WI38 (cell line): Measurements from ENCODE around the gene C16orf96.

ENCODE experiments used
- H3K4me3 ChIP-seq: 2 replicates; pipeline ENCODE4 v1.5.1; 2011; ENCODE audit warnings: low read depth, mild to moderate bottlenecking, control low read depth, low read length
- TF ChIP-seq, protein P1 (sequence below): IDR thresholded peaks from 2 replicates; pipeline ENCODE4 v1.5.1; 2012; ENCODE audit warnings: low read depth, mild to moderate bottlenecking, control low read depth, low read length

The C16orf96 gene

DNA sequence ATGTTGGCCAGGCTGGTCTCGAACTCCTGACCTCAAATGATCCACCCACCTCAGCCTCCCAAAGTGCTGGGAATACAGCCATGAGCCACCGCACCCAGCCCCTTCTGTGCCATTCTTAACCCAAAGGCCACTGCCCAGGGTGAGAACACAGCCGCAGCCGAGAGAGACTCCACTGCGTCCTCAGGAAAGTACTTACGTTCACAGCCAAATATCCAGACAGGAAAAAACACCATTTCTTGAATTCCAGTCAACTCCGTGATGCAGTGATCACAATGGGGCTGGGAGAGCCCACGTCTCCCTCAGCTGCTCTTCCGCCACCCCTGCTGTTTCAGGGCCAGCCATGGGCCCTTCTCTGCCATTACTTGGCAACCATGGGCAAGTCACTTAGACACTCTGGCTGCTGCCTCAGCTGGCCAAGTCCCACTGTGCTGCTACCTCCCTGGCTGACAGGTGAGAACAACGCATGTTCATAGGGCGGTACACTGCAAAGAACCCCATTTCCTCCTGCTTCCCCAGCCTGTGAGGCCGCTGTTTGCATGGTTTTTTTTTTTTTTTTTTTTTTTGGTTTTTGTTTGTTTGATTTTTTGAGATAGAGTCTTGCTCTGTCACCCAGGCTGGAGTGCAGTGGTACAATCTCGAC, 21.9 kb upstream of the C16orf96 start:
- no peak overlapping the region for H3K4me3 ChIP-seq
- TF ChIP-seq, protein P1, sequence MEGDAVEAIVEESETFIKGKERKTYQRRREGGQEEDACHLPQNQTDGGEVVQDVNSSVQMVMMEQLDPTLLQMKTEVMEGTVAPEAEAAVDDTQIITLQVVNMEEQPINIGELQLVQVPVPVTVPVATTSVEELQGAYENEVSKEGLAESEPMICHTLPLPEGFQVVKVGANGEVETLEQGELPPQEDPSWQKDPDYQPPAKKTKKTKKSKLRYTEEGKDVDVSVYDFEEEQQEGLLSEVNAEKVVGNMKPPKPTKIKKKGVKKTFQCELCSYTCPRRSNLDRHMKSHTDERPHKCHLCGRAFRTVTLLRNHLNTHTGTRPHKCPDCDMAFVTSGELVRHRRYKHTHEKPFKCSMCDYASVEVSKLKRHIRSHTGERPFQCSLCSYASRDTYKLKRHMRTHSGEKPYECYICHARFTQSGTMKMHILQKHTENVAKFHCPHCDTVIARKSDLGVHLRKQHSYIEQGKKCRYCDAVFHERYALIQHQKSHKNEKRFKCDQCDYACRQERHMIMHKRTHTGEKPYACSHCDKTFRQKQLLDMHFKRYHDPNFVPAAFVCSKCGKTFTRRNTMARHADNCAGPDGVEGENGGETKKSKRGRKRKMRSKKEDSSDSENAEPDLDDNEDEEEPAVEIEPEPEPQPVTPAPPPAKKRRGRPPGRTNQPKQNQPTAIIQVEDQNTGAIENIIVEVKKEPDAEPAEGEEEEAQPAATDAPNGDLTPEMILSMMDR: no peak

DNA sequence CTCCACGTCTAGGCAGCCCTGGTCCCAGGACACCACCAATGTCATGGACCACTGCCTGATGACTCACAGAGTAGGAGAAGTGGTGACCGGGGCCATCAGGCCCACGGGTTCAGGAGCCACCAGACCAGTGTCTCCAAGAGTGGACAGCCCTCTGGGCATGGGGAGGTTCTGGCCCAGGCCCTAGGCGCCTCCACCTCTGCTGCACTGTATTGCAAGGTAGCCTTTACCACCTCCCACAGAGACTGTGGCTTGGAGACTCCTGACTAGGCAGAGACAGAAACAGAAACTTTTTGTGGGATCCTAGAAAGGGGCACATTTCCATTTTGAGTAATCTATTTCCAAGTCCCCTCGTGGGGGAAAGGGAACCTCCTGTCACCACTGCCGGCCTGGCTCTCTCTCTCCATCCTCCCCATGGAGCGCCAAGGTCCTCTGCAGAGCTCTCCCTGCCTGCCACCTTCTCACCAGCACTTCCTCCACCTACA, 20.5 kb upstream of the C16orf96 start:
- H3K4me3 ChIP-seq: no peak overlapping the region
- TF ChIP-seq, protein P1: no peak

- H3K4me3 ChIP-seq: no peak overlapping the region
- TF ChIP-seq, protein P1: no peak
These were observed 19.6 kb upstream of the C16orf96 start for GRCh38 chr16:4536391-4537106.

DNA sequence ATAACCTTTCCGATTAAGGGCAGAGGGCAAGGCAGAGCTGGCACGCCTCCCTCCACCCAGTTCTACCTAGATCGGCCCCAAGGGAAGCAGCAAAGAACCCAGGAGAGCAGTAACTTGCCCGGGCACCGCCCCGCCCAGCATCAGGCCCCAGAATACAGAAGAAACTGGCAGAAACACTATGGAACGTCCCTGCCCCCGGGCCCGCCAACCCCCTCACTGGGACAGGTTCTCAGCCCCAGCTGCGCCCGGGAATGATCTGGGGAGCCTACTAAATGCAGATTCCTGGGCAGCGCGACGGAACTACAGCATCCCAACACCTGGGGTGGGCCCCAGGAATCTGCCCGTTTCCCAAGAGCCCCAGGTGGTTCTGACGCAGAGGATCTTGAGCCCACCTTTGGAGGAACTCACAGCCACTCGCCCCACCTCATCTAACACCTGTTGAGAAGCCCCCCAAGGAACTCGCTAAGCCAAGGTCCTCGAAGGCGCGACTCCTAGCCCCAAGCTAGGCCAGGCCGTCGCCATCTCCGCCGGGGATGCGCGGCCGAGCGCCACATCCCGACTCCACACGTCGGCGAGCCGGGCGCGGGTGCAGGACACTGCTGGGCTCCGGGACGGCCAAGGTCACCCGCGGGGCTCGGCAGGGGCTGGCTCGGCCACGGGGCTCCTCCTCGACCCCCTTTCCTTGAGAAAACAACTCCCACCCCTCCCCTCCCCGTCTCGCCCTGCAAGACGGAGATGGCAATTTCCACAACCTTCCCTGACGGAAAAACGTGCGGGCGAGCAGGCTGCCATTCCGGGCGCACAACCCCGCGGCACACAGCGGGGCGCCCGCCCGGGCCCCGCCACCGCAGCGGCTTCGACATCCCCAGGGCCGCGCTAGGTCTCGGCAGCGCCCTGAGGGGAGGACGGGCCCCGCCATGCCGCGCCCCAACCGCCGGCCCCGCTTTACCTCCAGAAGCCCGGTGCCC, 18.5 kb upstream of the C16orf96 start:
- H3K4me3 ChIP-seq: peak overlapping the region; percentile 63
- TF ChIP-seq, protein P1: no peak

GRCh38 chr16:4538350-4539235, 17.5 kb upstream of the C16orf96 start, which contains the start of gene CDIP1:
TSS of gene CDIP1 (minus strand) at chr16:4538773. CDS start at chr16:4514130, 24,643 bp downstream.
- peak within 1 kb of the TSS; percentile 63 for H3K4me3 ChIP-seq
- TF ChIP-seq, protein P1: no peak

- H3K4me3 ChIP-seq: no peak overlapping the region
- TF ChIP-seq, protein P1: no peak
These were observed 16.3 kb upstream of the C16orf96 start for GRCh38 chr16:4539716-4540284.
